Melanocyte of skin (primary cell): Measurements from ENCODE around the gene PRPF18. TPM values are rescaled to one million over a fixed set of nuclear protein-coding genes. Genes with fewer than 3 reads are reported as not detected.

Source experiments
- total RNA-seq, 2 donors: library from RNA; depleted of rRNA; stranded (reverse); fragments of >200 nt; gene quantifications; 2 replicates each; pipeline ENCODE4 v1.2.3, GENCODE V29; 2012

PRPF18 gene, protein sequence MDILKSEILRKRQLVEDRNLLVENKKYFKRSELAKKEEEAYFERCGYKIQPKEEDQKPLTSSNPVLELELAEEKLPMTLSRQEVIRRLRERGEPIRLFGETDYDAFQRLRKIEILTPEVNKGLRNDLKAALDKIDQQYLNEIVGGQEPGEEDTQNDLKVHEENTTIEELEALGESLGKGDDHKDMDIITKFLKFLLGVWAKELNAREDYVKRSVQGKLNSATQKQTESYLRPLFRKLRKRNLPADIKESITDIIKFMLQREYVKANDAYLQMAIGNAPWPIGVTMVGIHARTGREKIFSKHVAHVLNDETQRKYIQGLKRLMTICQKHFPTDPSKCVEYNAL
- 10 to 100 TPM; 19.3 to 28.0 TPM for total RNA-seq

DNA sequence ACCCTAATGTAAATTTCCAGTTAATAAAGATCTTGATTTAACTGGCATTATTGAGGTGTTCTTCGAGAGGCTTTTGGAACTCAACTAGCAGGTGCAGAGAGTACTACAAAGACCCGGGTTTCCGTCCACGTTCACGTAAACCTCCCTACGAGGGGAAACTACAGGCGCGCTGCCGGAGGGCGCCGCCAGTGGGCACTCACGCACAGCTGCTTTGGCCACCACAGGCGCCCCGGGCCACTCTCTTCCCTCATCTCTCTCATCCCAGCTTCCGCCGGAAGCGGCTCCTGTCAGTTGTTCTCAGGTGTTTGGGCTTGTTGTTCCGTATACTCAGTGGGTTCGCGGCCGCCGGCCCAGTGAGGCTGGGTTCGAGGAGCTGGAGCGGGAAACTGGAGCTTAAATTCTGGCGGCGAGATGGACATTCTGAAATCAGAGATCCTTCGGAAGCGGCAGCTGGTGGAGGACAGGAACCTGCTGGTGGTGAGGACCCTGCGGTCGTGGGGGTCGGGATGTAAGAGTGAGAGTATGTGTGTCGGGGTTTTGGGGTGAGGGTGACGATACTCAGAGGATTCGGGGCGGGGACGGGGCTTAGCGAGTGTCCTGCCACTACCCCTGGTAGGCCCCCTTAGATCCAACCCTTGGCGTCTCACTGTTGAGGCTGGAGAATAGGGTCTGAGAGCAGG lies at the start of gene PRPF18:
TSS of gene PRPF18 (plus strand) at position 290 of the 680 bp plus-strand sequence. CDS start at position 412, 122 bp downstream.

Other genes with a start within 250 kb of the PRPF18 start
- gene SEPHS1, start 238.7 kb upstream of the PRPF18 start, total RNA-seq = 10 to 100 TPM; 26.0 to 31.0 TPM
- gene BEND7, start 58.0 kb upstream of the PRPF18 start, total RNA-seq = 1 to 10 TPM; 1.3 to 1.7 TPM